MM.1S (cell line): ENCODE results near the gene CFAP20.

Source experiments
- DNase-seq: peaks from one replicate; pipeline ENCODE4 v3.0.0-alpha.2; 2015
- H2AFZ ChIP-seq: fragments of 300-600 bp; sonication (generic); 2 replicates; pipeline ENCODE4 v1.6.0; 2016; ENCODE audit warnings: antibody characterized with exemption, low read length
- H3F3A ChIP-seq: fragments of 300-600 bp; sonication (generic); 2 replicates; pipeline ENCODE4 v1.6.1; 2016; ENCODE audit warnings: mild to moderate bottlenecking, antibody characterized with exemption, low read length, moderate library complexity, mixed read lengths; ENCODE audit not compliant: insufficient read depth
- H3K27ac ChIP-seq: fragments of 300-600 bp; sonication (generic); 2 replicates; pipeline ENCODE4 v1.5.1; 2016; ENCODE audit warnings: mild to moderate bottlenecking, low read length
- H3K27me3 ChIP-seq: fragments of 300-600 bp; sonication (generic); replicated peaks from 2 replicates; pipeline ENCODE4 v1.6.0; 2016; ENCODE audit warnings: low read length; ENCODE audit not compliant: insufficient read depth
- H3K36me3 ChIP-seq: fragments of 300-600 bp; sonication (generic); replicated peaks from 2 replicates; pipeline ENCODE4 v1.6.1; 2016; ENCODE audit warnings: mild to moderate bottlenecking, low read length, mixed read lengths; ENCODE audit not compliant: insufficient read depth
- H3K4me1 ChIP-seq: fragments of 300-600 bp; sonication (generic); 2 replicates; pipeline ENCODE4 v1.6.1; 2016; ENCODE audit warnings: low read length, mixed read lengths
- H3K4me2 ChIP-seq: fragments of 300-600 bp; sonication (generic); 2 replicates; pipeline ENCODE4 v1.6.0; 2016; ENCODE audit warnings: low read depth, low read length
- H3K4me3 ChIP-seq: fragments of 300-600 bp; sonication (generic); 2 replicates; pipeline ENCODE4 v1.5.1; 2016; ENCODE audit warnings: low read length, mixed read lengths
- H3K79me2 ChIP-seq: fragments of 300-600 bp; sonication (generic); 2 replicates; pipeline ENCODE4 v1.6.1; 2016; ENCODE audit warnings: mixed run types, low read length, mixed read lengths
- H3K9ac ChIP-seq: fragments of 300-600 bp; sonication (generic); 2 replicates; pipeline ENCODE4 v1.6.1; 2016; ENCODE audit warnings: low read length, mixed read lengths
- H3K9me2 ChIP-seq: fragments of 300-600 bp; sonication (generic); replicated peaks from 2 replicates; pipeline ENCODE4 v1.6.1; 2016; ENCODE audit warnings: mild to moderate bottlenecking, low read length, mixed read lengths; ENCODE audit not compliant: insufficient read depth
- H3K9me3 ChIP-seq: fragments of 300-600 bp; sonication (generic); replicated peaks from 2 replicates; pipeline ENCODE4 v1.6.1; 2016; ENCODE audit warnings: mild to moderate bottlenecking, low read length, mixed read lengths; ENCODE audit not compliant: insufficient read depth
- H4K20me1 ChIP-seq: fragments of 300-600 bp; sonication (generic); 2 replicates; pipeline ENCODE4 v1.6.1; 2016; ENCODE audit warnings: mild to moderate bottlenecking, low read length, moderate library complexity, mixed read lengths; ENCODE audit not compliant: insufficient read depth
- EZH2 ChIP-seq: fragments of 300-600 bp; sonication (generic); optimal IDR thresholded peaks from 2 replicates; pipeline ENCODE3; 2017; ENCODE audit warnings: low read depth, mild to moderate bottlenecking, antibody characterized with exemption, low read length, mixed read lengths
- EZH2phosphoT487 ChIP-seq: fragments of 300-600 bp; sonication (generic); IDR thresholded peaks from 2 replicates; pipeline ENCODE4 v1.6.1; 2018; ENCODE audit warnings: antibody characterized with exemption, low read length
- TF ChIP-seq, protein P1 (sequence below): fragments of 300-600 bp; sonication (generic); IDR thresholded peaks from 2 replicates; pipeline ENCODE4 v1.5.1; 2016; ENCODE audit warnings: antibody characterized with exemption, low read length, mixed read lengths

CFAP20 gene

DNA sequence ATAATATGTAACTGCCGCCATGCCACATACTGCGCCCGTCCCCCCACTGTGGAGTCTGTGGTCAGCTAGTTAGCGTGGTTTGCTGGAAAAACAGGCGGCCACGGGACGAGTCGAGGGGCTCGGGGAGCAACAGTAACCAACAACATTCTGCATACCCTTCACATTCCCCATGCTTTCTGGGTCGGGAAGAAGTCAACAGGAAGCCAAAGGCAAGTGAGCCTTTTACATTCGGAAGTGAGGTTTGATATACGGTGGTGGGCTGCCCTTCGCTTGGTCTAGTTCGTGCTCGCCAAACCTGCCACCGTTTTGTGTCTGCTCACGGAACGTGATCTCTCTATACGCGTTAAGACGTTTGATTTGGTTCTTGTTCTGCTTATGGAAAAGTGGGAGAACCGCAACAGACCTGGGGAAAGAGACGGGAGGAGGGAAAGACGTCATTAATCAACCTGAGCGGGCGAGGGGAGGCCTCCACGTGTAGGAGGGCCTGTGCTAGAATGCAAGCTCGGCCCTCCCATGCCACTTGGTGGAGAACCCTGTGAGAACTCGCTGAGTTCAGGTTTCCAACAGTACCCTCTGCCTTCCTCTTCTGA, 28.9 kb upstream of the CFAP20 start:
- Histone ChIP-seq H3K4me1 (no peaks in the 10 kb centered on the region), H3K4me3 (no peak overlapping the region), H3K79me2 (no peaks in the 10 kb centered on the region), H3K9me3 (no peaks in the 10 kb centered on the region), H3K4me2 (no peak overlapping the region), H2AFZ (no peak overlapping the region), H3K36me3 (no peaks in the 10 kb centered on the region; the same call in none of the 2 replicates), H4K20me1 (no peaks in the 10 kb centered on the region), H3K9ac (no peak overlapping the region), H3F3A (no peaks in the 10 kb centered on the region), H3K9me2 (no peaks in the 10 kb centered on the region), H3K27ac (no peak overlapping the region), H3K27me3 (no peaks in the 10 kb centered on the region)
- TF ChIP-seq, protein P1, sequence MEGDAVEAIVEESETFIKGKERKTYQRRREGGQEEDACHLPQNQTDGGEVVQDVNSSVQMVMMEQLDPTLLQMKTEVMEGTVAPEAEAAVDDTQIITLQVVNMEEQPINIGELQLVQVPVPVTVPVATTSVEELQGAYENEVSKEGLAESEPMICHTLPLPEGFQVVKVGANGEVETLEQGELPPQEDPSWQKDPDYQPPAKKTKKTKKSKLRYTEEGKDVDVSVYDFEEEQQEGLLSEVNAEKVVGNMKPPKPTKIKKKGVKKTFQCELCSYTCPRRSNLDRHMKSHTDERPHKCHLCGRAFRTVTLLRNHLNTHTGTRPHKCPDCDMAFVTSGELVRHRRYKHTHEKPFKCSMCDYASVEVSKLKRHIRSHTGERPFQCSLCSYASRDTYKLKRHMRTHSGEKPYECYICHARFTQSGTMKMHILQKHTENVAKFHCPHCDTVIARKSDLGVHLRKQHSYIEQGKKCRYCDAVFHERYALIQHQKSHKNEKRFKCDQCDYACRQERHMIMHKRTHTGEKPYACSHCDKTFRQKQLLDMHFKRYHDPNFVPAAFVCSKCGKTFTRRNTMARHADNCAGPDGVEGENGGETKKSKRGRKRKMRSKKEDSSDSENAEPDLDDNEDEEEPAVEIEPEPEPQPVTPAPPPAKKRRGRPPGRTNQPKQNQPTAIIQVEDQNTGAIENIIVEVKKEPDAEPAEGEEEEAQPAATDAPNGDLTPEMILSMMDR = no peak
- TF ChIP-seq EZH2 (no peak), EZH2phosphoT487 (no peak)
- DNase-seq = no peak

DNA sequence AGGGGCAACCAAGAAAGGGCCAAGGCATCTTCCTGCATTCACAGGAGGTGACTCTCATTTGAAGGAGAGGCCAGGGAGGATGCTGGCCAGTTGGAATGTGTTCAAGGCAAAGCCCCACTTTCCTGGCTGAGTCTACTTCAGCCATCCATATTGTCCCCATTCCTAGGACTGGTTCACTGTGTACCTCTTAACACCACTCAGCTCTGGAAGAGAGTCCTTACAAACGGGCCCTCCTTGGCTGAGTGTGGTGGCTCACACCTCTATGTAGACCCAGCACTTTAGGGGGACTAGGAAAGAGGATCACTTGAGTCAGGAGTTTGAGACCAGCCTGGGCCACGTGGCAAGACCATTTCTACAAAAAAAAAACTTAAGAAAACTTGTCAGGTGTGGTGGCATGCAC, 28.1 kb upstream of the CFAP20 start:
- DNase-seq = no peak
- no peak overlapping the region for H3K9ac ChIP-seq
- no peak for TF ChIP-seq EZH2
- no peak for TF ChIP-seq EZH2phosphoT487
- TF ChIP-seq, protein P1 = no peak
- no peaks in the 10 kb centered on the region for H3K9me3 ChIP-seq
- no peaks in the 10 kb centered on the region for H4K20me1 ChIP-seq
- no peak overlapping the region for H3K4me2 ChIP-seq
- no peaks in the 10 kb centered on the region for H3K79me2 ChIP-seq
- no peaks in the 10 kb centered on the region for H3K27me3 ChIP-seq
- H3K4me3 ChIP-seq = no peak overlapping the region
- no peaks in the 10 kb centered on the region for H3K4me1 ChIP-seq
- no peaks in the 10 kb centered on the region; the same call in none of the 2 replicates for H3K36me3 ChIP-seq
- no peaks in the 10 kb centered on the region for H3K9me2 ChIP-seq
- H3F3A ChIP-seq = no peaks in the 10 kb centered on the region
- H2AFZ ChIP-seq = no peak overlapping the region
- no peak overlapping the region for H3K27ac ChIP-seq

DNA sequence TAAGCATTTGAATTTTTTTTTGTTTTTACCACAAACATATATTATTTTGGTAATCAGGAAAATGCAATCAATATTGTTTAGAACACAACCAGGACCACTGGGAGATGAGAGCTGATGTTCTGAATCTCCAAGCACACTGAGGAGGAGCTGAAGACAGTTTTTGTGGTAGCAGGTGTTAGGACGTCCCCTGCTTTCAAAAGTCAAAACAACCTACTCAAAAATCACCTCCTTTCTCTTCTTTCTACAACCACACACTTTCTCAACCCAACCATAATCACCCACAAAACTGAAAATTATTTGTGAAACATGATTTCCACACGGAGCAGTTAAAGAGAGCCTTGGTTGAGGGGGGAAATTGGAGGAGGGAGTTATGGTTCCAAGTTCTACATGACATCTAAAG, 26.7 kb upstream of the CFAP20 start:
- H3K4me1 ChIP-seq = no peaks in the 10 kb centered on the region
- no peak overlapping the region for H2AFZ ChIP-seq
- no peaks in the 10 kb centered on the region for H3K36me3 ChIP-seq
- H3K9me3 ChIP-seq = no peaks in the 10 kb centered on the region
- H3K27me3 ChIP-seq = no peaks in the 10 kb centered on the region
- H3K79me2 ChIP-seq = no peaks in the 10 kb centered on the region
- no peak overlapping the region for H3K27ac ChIP-seq
- no peaks in the 10 kb centered on the region for H4K20me1 ChIP-seq
- H3K4me3 ChIP-seq = no peak overlapping the region
- no peak for TF ChIP-seq EZH2
- TF ChIP-seq EZH2phosphoT487 = no peak
- TF ChIP-seq, protein P1 = no peak
- H3K9me2 ChIP-seq = no peaks in the 10 kb centered on the region
- DNase-seq = no peak
- no peaks in the 10 kb centered on the region for H3F3A ChIP-seq
- H3K9ac ChIP-seq = no peak overlapping the region
- H3K4me2 ChIP-seq = no peak overlapping the region
